Right hindlimb (tissue), 1 donor: ENCODE data around the gene CHAT.
"Not testable (repeated sequence)": the region's sequence is repeated elsewhere in the genome, so short reads cannot be mapped to it uniquely, and the experiment has no call there.

Source experiments
- DNase-seq: peaks from one replicate; pipeline ENCODE4 v3.0.0-alpha.2; 2018

CHAT gene

GRCh38 chr10:49653273-49653929, 39.6 kb downstream of the CHAT start:
- DNase-seq: no peak

- DNase-seq: no peak
These were observed 40.3 kb downstream of the CHAT start for GRCh38 chr10:49654036-49654693.

- no peak for DNase-seq
These were observed 41.3 kb downstream of the CHAT start for GRCh38 chr10:49655099-49655498.

GRCh38 chr10:49656845-49657493, 43.1 kb downstream of the CHAT start:
- no peak for DNase-seq

GRCh38 chr10:49657606-49658005, 43.8 kb downstream of the CHAT start:
- DNase-seq: no peak

- DNase-seq: no peak
These were observed 47.5 kb downstream of the CHAT start for GRCh38 chr10:49661140-49661856.

- no peak for DNase-seq
These were observed 48.5 kb downstream of the CHAT start for GRCh38 chr10:49662169-49662830.

- DNase-seq: no peak
These were observed 49.8 kb downstream of the CHAT start for GRCh38 chr10:49663596-49663995.

GRCh38 chr10:49664006-49664841, 50.4 kb downstream of the CHAT start:
- DNase-seq: no peak

- no peak for DNase-seq
These were observed 51.1 kb downstream of the CHAT start for GRCh38 chr10:49664842-49665355.

- no peak for DNase-seq
These were observed 52.3 kb downstream of the CHAT start for GRCh38 chr10:49666054-49666615.

GRCh38 chr10:49666685-49667084, 52.8 kb downstream of the CHAT start:
- no peak for DNase-seq

- DNase-seq: no peak
These were observed 54.2 kb downstream of the CHAT start for GRCh38 chr10:49667991-49668390.

GRCh38 chr10:49668684-49669083, 54.8 kb downstream of the CHAT start:
- DNase-seq: no peak

GRCh38 chr10:49678827-49679479, 65.1 kb downstream of the CHAT start:
- DNase-seq: no peak

- peak; percentile 45 for DNase-seq
These were observed 65.7 kb downstream of the CHAT start, which contains the start of gene C10orf53 for GRCh38 chr10:49679480-49679893. C10orf53 (plus strand) TSS chr10:49679651; CDS start chr10:49679698, 47 bp downstream.

GRCh38 chr10:49682449-49682848, 68.6 kb downstream of the CHAT start:
- DNase-seq: not testable (repeated sequence)

- DNase-seq: no peak
These were observed 69.0 kb downstream of the CHAT start for GRCh38 chr10:49682879-49683278.

- DNase-seq: no peak
These were observed 72.8 kb downstream of the CHAT start for GRCh38 chr10:49686651-49687050.

GRCh38 chr10:49688261-49688846, 74.5 kb downstream of the CHAT start:
- no peak for DNase-seq
